ENCODE data around the gene PARVG.

DNA sequence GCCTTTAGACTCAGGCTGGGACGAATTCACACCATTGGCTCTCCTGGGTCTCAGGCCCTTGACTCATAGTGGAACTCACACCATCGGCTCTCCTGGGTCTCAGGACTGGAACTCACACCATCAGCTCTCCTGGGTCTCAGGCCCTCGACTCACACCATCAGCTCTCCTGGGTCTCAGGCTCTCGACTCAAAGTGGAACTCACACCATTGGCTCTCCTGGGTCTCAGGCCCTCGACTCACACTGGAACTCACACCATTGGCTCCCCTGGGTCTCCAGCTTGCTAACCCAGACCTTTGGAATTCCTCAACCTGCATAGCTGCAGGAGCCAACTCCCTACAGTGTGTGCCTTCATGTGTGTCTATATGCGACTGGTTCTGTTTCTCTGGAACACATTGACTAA lies 75.4 kb downstream of the PARVG start:
- no peak for TF ChIP-seq POLR2AphosphoS5 (IDR thresholded peaks at IDR 0.05; ENCODE audit: low read depth, low read length)
- no peak for TF ChIP-seq TAF1 (IDR thresholded peaks at IDR 0.05; ENCODE audit: borderline replicate concordance, insufficient read depth, low read length)
- TF ChIP-seq, protein P1, sequence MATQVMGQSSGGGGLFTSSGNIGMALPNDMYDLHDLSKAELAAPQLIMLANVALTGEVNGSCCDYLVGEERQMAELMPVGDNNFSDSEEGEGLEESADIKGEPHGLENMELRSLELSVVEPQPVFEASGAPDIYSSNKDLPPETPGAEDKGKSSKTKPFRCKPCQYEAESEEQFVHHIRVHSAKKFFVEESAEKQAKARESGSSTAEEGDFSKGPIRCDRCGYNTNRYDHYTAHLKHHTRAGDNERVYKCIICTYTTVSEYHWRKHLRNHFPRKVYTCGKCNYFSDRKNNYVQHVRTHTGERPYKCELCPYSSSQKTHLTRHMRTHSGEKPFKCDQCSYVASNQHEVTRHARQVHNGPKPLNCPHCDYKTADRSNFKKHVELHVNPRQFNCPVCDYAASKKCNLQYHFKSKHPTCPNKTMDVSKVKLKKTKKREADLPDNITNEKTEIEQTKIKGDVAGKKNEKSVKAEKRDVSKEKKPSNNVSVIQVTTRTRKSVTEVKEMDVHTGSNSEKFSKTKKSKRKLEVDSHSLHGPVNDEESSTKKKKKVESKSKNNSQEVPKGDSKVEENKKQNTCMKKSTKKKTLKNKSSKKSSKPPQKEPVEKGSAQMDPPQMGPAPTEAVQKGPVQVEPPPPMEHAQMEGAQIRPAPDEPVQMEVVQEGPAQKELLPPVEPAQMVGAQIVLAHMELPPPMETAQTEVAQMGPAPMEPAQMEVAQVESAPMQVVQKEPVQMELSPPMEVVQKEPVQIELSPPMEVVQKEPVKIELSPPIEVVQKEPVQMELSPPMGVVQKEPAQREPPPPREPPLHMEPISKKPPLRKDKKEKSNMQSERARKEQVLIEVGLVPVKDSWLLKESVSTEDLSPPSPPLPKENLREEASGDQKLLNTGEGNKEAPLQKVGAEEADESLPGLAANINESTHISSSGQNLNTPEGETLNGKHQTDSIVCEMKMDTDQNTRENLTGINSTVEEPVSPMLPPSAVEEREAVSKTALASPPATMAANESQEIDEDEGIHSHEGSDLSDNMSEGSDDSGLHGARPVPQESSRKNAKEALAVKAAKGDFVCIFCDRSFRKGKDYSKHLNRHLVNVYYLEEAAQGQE (IDR thresholded peaks at IDR 0.05; ENCODE audit: insufficient read depth in 1 of 2, low read depth in 2 of 2, low read length in 2 of 2) = no peak
- no peak for TF ChIP-seq SIN3A (IDR thresholded peaks at IDR 0.05; ENCODE audit: borderline replicate concordance, insufficient read depth, low read length)
- no peak for TF ChIP-seq FOXP2 (optimal IDR thresholded peaks at IDR 0.05; ENCODE audit: borderline replicate concordance, extremely low read depth, extremely low read length, insufficient read depth)

Data from PFSK-1 (cell line).